H9 (cell line): ENCODE data around the gene PDLIM3. TPM values are rescaled to one million over a fixed set of nuclear protein-coding genes. Genes with fewer than 3 reads are reported as not detected.

Source experiments
- DNase-seq: peaks from one replicate; pipeline ENCODE4 v3.0.0-alpha.2; 2017
- H2AFZ ChIP-seq: one replicate; pipeline ENCODE4 v1.6.1; 2013; ENCODE audit warnings: mild to moderate bottlenecking, low read length, control low read depth, moderate library complexity
- H2AK5ac ChIP-seq: 2 replicates; pipeline ENCODE4 v1.6.1; 2013; ENCODE audit warnings: low read length, control low read depth, mixed read lengths; ENCODE audit not compliant: insufficient read length
- H2BK120ac ChIP-seq: one replicate; pipeline ENCODE4 v1.6.1; 2013; ENCODE audit warnings: low read depth, mild to moderate bottlenecking, low read length, control low read depth, inconsistent platforms; ENCODE audit not compliant: poor library complexity, severe bottlenecking
- H2BK12ac ChIP-seq: 2 replicates; pipeline ENCODE4 v1.6.1; 2013; ENCODE audit warnings: low read length, control low read depth, mixed read lengths, low read depth; ENCODE audit not compliant: insufficient read length
- H2BK15ac ChIP-seq: 2 replicates; pipeline ENCODE4 v1.6.1; 2013; ENCODE audit warnings: low read depth, low read length, control low read depth
- H2BK20ac ChIP-seq: one replicate; pipeline ENCODE4 v1.6.1; 2013; ENCODE audit warnings: low read depth, mild to moderate bottlenecking, low read length, control low read depth, inconsistent platforms; ENCODE audit not compliant: poor library complexity, severe bottlenecking
- H2BK5ac ChIP-seq: 2 replicates; pipeline ENCODE4 v1.6.1; 2013; ENCODE audit warnings: low read length, control low read depth, mixed read lengths; ENCODE audit not compliant: insufficient read length
- H3K14ac ChIP-seq: 2 replicates; pipeline ENCODE4 v1.6.1; 2013; ENCODE audit warnings: low read length, control low read depth; ENCODE audit not compliant: insufficient read depth
- H3K18ac ChIP-seq: 2 replicates; pipeline ENCODE4 v1.6.1; 2013; ENCODE audit warnings: low read depth, mild to moderate bottlenecking, mixed read lengths, low read length, control low read depth; ENCODE audit not compliant: insufficient read length
- H3K23ac ChIP-seq: 2 replicates; pipeline ENCODE4 v1.6.1; 2013; ENCODE audit warnings: low read length, control low read depth, mixed read lengths, low read depth; ENCODE audit not compliant: insufficient read length
- H3K23me2 ChIP-seq: 2 replicates; pipeline ENCODE4 v1.6.1; 2013; ENCODE audit warnings: low read depth, mild to moderate bottlenecking, mixed read lengths, low read length, control low read depth; ENCODE audit not compliant: insufficient read length, poor library complexity, severe bottlenecking
- H3K27ac ChIP-seq: 2 replicates; pipeline ENCODE4 v1.5.1; 2013; ENCODE audit warnings: low read length, control low read depth, mixed read lengths, low read depth; ENCODE audit not compliant: insufficient read length
- H3K27me3 ChIP-seq: 2 replicates; pipeline ENCODE4 v1.6.1; 2013; ENCODE audit warnings: low read length, control low read depth, inconsistent platforms; ENCODE audit not compliant: insufficient read depth
- H3K4ac ChIP-seq: 2 replicates; pipeline ENCODE4 v1.6.1; 2013; ENCODE audit warnings: low read depth, mild to moderate bottlenecking, control low read depth, inconsistent platforms, low read length, moderate library complexity
- H3K4me1 ChIP-seq: 2 replicates; pipeline ENCODE4 v1.6.1; 2013; ENCODE audit warnings: low read length, control low read depth, inconsistent platforms; ENCODE audit not compliant: insufficient read depth
- H3K4me2 ChIP-seq: 2 replicates; pipeline ENCODE4 v1.6.1; 2013; ENCODE audit warnings: low read length, control low read depth, mixed read lengths; ENCODE audit not compliant: insufficient read length, insufficient read depth
- H3K56ac ChIP-seq: 2 replicates; pipeline ENCODE4 v1.6.1; 2013; ENCODE audit warnings: low read depth, mild to moderate bottlenecking, mixed read lengths, low read length, control low read depth; ENCODE audit not compliant: insufficient read length
- H3K79me1 ChIP-seq: 2 replicates; pipeline ENCODE4 v1.6.1; 2013; ENCODE audit warnings: low read depth, mild to moderate bottlenecking, moderate library complexity, low read length, control low read depth, inconsistent platforms; ENCODE audit not compliant: insufficient read depth, poor library complexity, severe bottlenecking
- H3K79me2 ChIP-seq: 2 replicates; pipeline ENCODE4 v1.6.1; 2013; ENCODE audit warnings: low read length, control low read depth, inconsistent platforms; ENCODE audit not compliant: insufficient read depth
- H3K9ac ChIP-seq: 2 replicates; pipeline ENCODE4 v1.6.1; 2013; ENCODE audit warnings: low read length, control low read depth, mixed read lengths; ENCODE audit not compliant: insufficient read length; ENCODE audit errors: extremely low read depth
- H3K9me3 ChIP-seq: one replicate; pipeline ENCODE4 v1.6.1; 2013; ENCODE audit warnings: low read depth, low read length, inconsistent platforms; ENCODE audit not compliant: control insufficient read depth
- H3T11ph ChIP-seq: one replicate; pipeline ENCODE4 v1.6.1; 2013; ENCODE audit warnings: mild to moderate bottlenecking, low read length, control low read depth, inconsistent platforms
- H4K20me1 ChIP-seq: one replicate; pipeline ENCODE4 v1.6.1; 2013; ENCODE audit not compliant: control insufficient read depth, insufficient read length, insufficient read depth
- H4K5ac ChIP-seq: 2 replicates; pipeline ENCODE4 v1.6.1; 2013; ENCODE audit warnings: low read depth, mild to moderate bottlenecking, mixed read lengths, low read length, control low read depth; ENCODE audit not compliant: insufficient read length
- H4K8ac ChIP-seq: replicated peaks from 2 replicates; pipeline ENCODE4 v1.6.1; 2013; ENCODE audit warnings: low read length, control low read depth, mixed read lengths, low read depth; ENCODE audit not compliant: insufficient read length
- H4K91ac ChIP-seq: 2 replicates; pipeline ENCODE4 v1.6.1; 2013; ENCODE audit warnings: low read depth, mild to moderate bottlenecking, moderate library complexity, mixed read lengths, low read length, control low read depth; ENCODE audit not compliant: insufficient read length
- H3K27ac Mint-ChIP-seq, 3 experiments: 2 replicates in 2 of 3; 3 replicates in 1 of 3; pipeline ENCODE4 v1.8.0; 2020 to 2021; ENCODE audit warnings: mixed read lengths in 3 of 3, mild to moderate bottlenecking in 1 of 3, moderate library complexity in 1 of 3
- H3K27me3 Mint-ChIP-seq: 2 replicates; pipeline ENCODE4 v1.8.0; 2021; ENCODE audit warnings: low read depth, mild to moderate bottlenecking, moderate library complexity, mixed read lengths
- H3K36me3 Mint-ChIP-seq, 3 experiments: 2 replicates in 2 of 3; 3 replicates in 1 of 3; pipeline ENCODE4 v1.8.0; 2020 to 2021; ENCODE audit warnings: low read depth in 3 of 3, mixed read lengths in 3 of 3; ENCODE audit not compliant: insufficient read depth in 1 of 3
- H3K4me1 Mint-ChIP-seq, 2 experiments: 2 replicates each; pipeline ENCODE4 v1.8.0; 2020; ENCODE audit warnings: mixed read lengths in 2 of 2
- H3K4me3 Mint-ChIP-seq, 2 experiments: 2 replicates in 1 of 2; 3 replicates in 1 of 2; pipeline ENCODE4 v1.8.0; 2020 to 2021; ENCODE audit warnings: mild to moderate bottlenecking in 2 of 2, mixed read lengths in 2 of 2, moderate library complexity in 1 of 2
- H3K9me3 Mint-ChIP-seq, 2 experiments: 2 replicates in 1 of 2; 3 replicates in 1 of 2; pipeline ENCODE4 v1.8.0; 2020; ENCODE audit warnings: mild to moderate bottlenecking in 2 of 2, mixed read lengths in 2 of 2, moderate library complexity in 1 of 2
- CTCF ChIP-seq: fragments of 200-600 bp; sonication (generic); conservative IDR thresholded peaks from 3 replicates; pipeline ENCODE4 v1.8.0; 2021; ENCODE audit warnings: antibody characterized with exemption, mild to moderate bottlenecking
- WGBS: extraction: QIAGEN DNeasy Blood & Tissue Kit; methylation state at CpG from one replicate; pipeline ENCODE4 v1.1.7; 2013; ENCODE audit warnings: missing lambda C conversion rate, low lambda C conversion rate, mixed read lengths; ENCODE audit not compliant: insufficient read length; ENCODE audit errors: extremely low coverage; 5-methylcytosine and 5-hydroxymethylcytosine counted together
- total RNA-seq: library from RNA; stranded (reverse); gene quantifications from 2 replicates; pipeline ENCODE4 v1.2.1, GENCODE V29; 2021

PDLIM3 gene
- total RNA-seq, 1 experiment from 2014 or later, result 12.0 TPM

- no peak overlapping the region for H2BK12ac ChIP-seq
- no peak overlapping the region for H3K23ac ChIP-seq
- H3T11ph ChIP-seq, result no peak overlapping the region
- Mint-ChIP-seq H3K27me3 (peaks cover 71% of the 10 kb centered on the region), H3K4me3 (no peak overlapping the region), H3K36me3 (no peaks in the 10 kb centered on the region), H3K9me3 (no peaks in the 10 kb centered on the region; a peak in 2 of 5 replicates), H3K27ac (no peak overlapping the region), H3K4me1 (peaks cover 12 to 26% of the 10 kb centered on the region in 2 experiments)
- H2BK120ac ChIP-seq, result no peak overlapping the region
- no peak overlapping the region for H2BK5ac ChIP-seq
- no peak overlapping the region for H2BK15ac ChIP-seq
- H3K14ac ChIP-seq, result no peak overlapping the region
- H3K79me1 ChIP-seq, result no peaks in the 10 kb centered on the region
- H2AK5ac ChIP-seq, result no peak overlapping the region
- no CpG with 5 or more reads among the region's 1 CpG for WGBS
- H3K9ac ChIP-seq, result no peak overlapping the region
- no peaks in the 10 kb centered on the region for H3K79me2 ChIP-seq
- H3K4me2 ChIP-seq, result no peak overlapping the region
- H3K56ac ChIP-seq, result no peak overlapping the region
- H4K91ac ChIP-seq, result no peak overlapping the region
- H3K27ac ChIP-seq, result no peak overlapping the region
- H4K20me1 ChIP-seq, result no peaks in the 10 kb centered on the region
- H3K4me1 ChIP-seq, result no peaks in the 10 kb centered on the region
- H3K27me3 ChIP-seq, result peaks cover 24% of the 10 kb centered on the region
- no peak overlapping the region for H2AFZ ChIP-seq
- H3K9me3 ChIP-seq, result no peaks in the 10 kb centered on the region
- no peak for TF ChIP-seq CTCF
- H3K23me2 ChIP-seq, result no peaks in the 10 kb centered on the region
- H3K18ac ChIP-seq, result no peak overlapping the region
- no peak overlapping the region for H4K5ac ChIP-seq
- no peak for DNase-seq
- H2BK20ac ChIP-seq, result no peak overlapping the region
- H3K4ac ChIP-seq, result no peak overlapping the region
- H4K8ac ChIP-seq, result no peak overlapping the region
Measured at GRCh38 chr4:185479507-185479971, 55.8 kb downstream of the PDLIM3 start.
